GM15510 (cell line): ENCODE results near the gene RPL39.

Source experiments
- POLR2A ChIP-seq: IDR thresholded peaks from 3 replicates; pipeline ENCODE4 v1.6.1; 2011; ENCODE audit warnings: borderline replicate concordance; ENCODE audit not compliant: insufficient read length; ENCODE audit errors: extremely low read depth

RPL39 gene

DNA sequence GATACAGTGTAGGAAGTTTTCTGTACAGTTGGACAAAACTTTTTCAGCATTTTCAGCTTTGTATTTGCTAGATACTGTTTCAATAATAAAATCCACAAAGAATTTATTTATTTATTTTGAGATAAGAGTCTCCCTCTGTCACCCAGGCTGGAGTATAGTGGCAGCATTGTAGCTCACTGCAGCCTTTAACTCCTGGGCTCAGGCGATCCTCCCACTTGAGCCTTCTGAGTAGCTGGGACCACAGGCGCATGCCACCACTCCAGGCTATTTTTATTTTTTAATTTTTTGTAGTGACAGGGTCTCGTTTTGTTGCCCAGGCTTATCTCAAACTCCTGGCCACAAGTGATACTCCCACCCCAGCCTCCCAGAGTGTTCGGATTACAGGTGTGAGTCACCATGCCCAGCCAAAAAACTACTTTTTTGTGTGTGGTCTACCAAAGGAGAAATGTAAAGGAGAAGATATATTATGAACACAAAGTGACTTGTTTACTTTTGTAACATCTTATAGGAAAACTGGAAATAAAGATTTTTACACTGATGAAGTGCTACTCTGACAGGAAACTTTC lies 46.1 kb downstream of the RPL39 start:
- TF ChIP-seq POLR2A: no peak

DNA sequence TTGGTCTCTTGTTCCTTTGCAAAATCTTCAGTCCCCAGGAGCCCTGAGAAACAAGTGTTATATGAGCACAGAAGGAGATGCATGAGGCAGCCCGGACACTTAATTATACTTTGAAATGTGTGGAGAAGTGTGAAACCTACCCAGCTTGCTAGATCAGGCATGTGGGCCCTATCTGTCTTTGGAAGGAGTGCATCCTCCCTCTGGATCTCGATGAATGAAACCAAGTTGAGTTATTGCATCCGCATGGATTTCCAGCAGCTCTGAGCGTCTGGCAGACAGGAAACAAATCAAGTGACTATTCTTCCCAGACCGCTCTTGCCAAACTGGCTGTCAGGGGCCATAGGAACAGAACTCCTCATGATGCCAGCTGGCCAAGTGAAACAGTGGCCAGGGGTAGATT lies 52.7 kb downstream of the RPL39 start:
- no peak for TF ChIP-seq POLR2A
